HG03135 (cell line): ENCODE data around the gene DPEP1.
"Not testable (repeated sequence)": the region's sequence is repeated elsewhere in the genome, so short reads cannot be mapped to it uniquely, and the experiment has no call there.

Experiments
- ATAC-seq: cut with Tn5 transposase; IDR thresholded peaks from one replicate; pipeline ENCODE4 v1.9.1; 2021; ENCODE audit warnings: mild to moderate bottlenecking, moderate library complexity; ENCODE audit not compliant: unreplicated experiment

DPEP1 gene

DNA sequence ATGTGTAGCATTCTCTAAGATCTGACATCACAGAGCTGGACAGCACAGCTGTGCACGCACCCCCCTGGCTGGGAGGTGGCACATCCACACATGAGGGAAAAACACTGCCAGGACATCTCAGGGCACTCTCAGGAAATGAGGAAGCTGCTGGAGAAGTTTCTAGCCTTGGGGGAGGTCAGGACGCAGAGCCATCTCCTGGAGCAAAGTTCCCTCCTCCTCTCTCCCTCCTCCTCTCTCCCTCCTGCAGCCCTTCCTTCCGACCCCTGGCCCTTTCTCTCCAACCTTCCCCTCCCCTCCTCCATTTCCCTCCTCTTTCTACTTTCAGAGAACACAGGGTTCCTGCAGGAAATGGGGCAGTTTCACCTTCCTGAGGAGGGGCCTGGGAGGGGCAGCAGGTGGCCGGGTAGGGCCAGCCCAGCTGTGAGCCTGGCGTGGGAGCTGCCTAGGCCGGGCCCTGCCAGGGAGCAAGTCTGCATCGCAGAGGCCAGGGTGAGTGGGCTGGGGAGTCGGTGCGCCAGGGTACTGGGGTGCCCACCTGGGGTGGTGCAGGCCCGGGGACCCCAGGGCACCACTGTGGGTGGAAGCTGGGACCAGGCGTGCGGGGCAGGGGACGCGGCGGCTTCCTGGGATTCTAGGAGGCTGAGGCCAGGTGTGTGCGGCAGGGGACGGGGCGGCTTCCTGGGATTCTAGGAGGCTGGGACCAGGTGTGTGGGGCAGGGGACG is at the start of gene DPEP1:
Gene DPEP1 (plus strand): TSS at position 412 of the 723 bp plus-strand sequence. CDS start 16,769 bp downstream, outside the sequence.
- no peak for ATAC-seq

DNA sequence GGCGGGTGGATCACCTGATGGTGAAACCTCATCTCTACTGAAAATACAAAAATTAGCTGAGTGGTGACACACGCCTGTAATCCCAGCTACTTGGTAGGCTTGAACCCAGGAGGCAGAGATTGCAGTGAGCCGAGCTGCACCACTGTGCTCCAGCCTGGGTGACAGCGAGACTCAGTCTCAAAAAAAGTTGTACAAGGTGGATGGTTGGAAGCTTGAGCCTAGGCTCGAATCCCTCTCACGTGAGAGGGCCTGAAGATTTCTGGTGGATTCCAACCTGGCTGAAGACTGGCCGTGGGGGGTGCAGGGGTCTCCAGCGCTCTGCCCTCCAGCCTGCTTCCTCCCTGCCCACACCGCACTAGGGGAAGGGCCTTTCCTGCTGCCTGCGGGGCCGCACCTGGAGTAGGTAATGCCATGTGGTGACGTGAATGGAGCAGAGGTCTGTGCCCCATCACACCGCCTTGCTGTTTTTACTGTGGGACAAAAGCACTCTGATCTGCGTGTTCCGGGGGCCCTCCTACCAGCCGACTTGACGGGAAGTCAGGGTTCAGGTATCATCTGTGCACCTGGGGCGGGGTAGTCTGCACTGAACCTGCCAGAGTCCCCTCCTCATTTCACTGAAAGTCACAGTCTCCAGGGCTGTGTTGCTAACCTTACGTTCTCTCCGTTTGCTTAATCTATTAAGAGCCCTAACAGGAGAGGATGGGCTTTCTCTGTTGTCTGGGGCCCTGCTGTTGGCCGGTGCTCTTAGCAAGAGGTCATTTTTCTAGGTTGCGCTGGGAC is 48.8 kb upstream of the DPEP1 start:
- no peak for ATAC-seq

DNA sequence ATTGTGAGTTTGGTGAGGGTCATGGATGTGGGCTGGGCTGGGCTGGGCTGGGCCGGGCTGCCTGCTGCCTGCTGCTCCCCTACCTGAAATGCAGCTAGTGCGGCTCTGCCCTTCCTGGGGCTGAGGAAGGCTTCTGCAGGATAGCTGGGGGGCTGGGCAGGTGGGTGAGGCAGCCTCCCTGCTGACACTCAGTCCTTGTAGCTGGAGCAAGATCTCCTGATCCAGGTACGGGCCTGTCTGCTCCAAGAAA is 48.3 kb upstream of the DPEP1 start:
- no peak for ATAC-seq

DNA sequence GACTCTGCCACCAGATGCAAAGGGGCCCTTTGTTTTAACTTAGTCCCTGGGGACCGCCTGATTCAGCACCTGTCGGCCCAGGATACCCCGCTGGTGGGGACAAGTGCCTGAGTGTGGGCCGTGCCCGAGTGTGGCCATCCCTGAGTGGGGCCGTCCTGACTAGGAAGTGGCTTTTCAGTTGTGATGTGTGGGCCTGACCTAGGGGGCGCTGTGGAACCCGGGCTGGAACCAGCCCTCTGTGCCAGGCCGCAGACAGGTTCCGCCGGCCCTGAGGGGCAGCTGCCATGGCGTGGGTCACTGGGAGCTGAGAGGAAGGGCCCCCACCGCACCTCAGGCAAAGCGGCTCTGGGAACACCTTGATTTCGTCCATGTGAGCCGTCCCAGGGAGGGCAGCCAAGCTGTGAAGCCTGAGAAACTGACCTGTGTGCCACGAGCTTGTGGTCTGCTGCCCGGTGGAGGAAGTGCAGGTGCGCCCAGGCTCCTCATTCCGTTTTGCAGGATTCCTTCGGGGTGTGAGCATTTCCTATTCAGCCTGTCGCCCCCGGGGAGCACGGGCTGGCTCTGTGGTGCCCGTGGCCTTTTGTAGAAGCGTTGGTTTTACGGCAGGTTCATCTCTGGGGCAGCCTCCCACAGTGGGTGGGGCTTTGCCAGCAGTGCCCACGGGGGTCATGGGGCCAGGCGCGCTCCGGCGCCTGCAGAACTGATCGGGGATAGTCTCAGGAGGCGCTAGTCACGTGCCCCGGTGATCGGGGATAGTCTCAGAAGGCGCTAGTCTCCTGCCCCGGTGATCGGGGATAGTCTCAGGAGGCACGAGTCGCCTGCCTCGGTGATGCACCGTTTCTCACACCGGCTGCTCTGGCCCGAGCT is 47.7 kb upstream of the DPEP1 start:
- ATAC-seq = no peak

DNA sequence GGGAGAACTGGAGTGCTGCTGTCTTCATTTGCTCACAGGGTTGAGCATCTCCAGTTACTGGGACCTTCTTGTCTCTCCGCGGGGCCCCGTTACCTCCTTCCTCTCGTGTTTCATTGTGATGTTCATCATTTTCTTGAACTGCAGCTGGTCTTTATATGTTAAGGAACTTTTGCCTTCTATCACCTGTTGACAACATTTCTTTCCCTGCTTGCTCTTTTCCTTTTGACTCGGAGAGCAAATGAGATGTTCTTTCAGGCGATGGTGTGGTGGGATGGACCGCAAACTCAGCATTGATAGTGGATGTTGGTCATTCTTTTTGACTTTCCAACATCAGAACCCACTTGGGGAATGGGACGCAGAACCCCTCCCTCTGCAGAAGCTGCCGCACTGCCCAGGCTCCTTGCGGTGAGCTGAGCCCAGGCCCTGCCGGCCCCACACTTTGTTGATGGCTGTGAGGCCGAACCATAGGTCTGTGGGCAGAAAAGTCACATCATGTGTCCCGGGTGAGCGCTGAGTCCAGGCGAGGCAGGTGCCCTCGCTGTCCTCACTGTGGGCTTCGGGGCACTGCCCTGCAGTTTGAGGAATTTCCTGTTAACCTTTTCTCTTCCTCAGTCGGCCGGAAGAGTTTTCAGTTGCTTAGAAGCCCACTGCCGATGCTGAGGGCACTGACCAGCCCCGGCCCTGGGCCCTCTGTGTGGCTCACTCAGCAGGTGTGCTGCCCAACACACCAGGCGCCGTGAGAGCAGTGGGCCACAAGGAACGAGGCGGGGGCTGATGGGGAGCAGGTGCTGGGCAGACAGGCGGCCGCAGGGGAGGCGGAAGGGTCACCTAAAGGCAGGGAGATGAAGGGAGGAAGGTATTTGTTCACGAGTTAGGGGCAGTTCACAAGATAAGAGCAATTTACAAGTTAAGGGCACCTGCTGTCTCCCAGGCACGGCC is 45.5 kb upstream of the DPEP1 start:
- no peak for ATAC-seq

DNA sequence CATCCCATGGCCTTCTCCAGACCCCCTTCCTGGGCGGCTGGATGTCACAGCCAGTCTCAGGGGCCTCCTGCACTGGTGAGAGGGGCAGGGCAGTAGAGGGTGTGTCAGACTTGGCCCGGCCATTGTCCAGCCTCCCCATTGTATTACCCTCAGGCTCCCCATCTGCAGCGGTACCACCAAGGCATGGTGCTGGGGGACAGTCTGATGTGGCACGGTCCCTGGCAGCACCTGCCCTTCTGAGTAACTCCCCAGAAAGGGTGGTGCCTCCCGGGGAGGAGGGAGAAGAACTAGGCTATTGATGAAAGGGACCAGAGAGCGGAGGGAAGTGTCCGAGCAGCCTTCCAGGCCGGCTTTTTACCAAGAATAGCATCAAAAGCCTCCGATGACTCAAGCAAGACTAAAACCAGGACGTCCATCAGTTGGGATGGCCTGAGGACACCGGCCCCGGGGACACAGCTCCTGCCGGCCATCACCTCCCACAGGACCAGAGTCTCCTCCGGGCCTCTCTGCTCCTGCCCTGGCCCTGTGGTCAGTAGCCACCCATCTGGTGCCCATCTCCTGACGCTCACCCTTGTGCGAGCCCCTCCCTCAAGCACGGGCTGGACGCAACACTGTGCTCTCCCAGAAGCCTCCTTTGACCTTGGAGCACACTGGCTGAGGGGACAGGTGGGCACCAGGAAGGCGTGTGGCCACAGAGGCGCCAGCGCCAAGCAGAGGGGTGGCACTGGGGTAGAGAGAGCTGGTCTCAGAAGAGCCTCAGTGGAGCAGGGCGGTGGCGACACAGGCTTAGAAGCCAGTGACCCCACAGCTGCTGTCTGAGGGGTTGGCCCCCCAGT is 43.7 kb upstream of the DPEP1 start:
- ATAC-seq = no peak

DNA sequence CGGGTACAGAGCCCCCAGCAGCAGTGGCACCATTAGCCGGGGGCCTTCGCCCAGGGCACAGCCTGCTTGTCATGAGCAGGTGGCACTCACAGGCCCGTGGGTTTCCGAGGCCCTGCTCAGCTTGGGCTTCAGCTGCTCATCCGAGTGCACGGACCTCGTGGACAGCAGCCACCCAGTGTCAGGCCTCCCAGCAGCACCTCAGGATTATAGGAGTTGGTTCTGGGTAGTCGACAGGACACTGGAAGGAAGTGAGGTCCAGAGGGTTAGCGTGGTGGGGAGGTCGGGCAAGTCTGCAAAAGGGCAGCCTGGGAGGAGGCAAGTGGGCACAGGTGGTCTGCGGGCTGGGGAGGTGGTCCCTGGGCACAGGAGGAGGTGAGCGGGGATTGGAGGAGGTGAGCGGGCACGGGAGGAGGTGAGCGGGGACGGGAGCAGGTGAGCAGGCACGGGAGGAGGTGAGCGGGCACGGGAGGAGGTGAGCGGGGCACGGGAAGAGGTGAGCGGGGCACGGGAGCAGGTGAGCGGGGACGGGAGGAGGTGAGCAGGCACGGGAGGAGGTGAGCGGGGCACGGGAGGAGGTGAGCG is 43.0 kb upstream of the DPEP1 start:
- no peak for ATAC-seq

DNA sequence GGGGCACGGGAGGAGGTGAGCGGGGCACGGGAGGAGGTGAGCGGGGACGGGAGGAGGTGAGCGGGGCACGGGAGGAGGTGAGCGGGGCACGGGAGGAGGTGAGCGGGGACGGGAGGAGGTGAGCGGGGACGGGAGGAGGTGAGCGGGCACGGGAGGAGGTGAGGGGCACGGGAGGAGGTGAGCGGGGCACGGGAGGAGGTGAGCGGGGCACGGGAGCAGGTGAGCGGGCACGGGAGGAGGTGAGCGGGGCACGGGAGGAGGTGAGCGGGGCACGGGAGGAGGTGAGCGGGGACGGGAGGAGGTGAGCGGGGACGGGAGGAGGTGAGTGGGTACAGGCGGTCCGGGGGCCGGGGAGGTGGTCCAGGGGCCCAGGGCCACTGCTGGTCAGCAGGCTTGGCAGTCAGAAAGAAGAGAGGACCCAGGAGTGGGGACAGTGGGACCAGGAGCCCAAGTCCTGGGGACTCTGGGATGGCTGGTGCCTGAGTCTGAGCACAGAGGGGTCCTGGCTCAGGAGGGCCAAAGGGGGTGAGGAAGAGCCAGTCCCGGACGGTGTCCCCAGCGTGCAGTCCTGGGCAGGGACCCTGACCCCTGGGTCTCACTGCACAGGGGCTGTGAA is 42.4 kb upstream of the DPEP1 start:
- not testable (repeated sequence) for ATAC-seq

DNA sequence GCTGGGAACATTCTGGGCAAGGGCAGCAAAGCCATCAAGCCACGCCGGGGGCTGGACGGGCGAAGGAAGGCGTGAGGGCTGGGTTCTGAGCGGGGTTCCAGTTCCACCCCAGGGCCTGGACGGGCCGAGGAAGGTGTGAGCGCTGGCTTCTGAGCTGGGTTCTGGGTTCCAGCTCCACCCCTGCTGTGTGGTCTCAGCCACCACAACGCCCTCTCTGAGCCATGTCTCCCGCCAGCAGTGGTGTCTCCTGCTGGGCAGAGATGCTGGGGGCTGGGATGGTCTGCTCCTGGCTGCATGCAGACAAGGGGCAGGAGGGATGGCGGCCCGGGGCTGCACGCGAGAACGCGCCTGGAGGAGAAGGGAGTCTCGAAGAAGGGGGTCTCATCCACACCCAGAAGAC is 41.8 kb upstream of the DPEP1 start:
- no peak for ATAC-seq

DNA sequence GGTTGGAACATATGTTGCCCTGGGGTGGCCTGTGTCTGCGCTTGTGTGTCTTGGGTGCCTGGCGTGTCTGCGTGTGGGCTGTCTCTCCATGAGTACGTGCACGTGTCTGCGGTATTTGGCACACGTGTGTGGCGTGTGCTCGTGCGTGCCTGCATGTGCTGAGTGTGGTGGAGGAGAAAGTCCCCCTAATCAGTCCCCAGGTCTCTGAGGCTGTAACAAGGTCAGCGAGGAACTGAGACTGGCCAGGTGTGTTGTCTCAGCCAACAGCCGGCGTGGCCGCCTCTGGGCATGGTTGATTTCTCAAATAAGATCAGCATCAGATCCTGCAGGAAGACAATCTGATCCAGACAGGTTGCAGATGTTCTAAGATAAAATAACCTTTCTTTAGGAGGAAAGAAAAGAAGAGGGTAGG is 41.4 kb upstream of the DPEP1 start:
- no peak for ATAC-seq

DNA sequence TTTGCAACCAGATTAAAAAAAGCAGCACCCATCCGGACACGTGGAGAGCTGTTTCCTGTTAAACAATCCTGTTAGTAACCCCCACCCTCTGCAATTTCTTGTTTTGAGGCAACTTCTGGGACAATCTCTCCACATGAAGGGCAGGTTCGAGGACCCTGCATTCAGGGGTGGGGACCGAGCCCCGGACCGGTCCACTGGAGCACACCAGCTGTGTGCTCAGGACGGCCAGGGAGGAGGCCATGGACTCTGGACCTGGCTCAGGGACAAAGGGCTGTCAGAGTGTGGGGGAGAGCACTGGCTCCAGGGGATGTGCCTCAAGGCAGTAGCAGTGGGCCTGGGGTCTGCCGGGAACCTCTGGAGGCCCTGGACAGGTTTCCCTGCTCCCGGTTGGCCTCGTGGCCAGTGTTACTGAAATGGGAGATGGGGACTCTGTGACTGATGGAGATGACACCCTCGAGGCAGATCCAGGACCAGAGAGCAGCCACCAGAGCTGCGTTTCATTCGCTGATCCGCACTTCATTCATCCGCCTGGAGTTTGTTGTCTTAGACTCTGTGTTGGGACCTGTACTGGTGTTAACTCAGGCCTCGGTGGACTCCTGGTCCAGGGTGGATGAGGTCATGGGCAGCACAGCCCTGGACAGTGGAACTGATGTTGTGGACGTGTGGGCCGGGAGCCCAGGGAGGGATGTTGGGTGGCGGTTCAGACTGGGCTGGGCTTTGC is 40.8 kb upstream of the DPEP1 start:
- no peak for ATAC-seq

DNA sequence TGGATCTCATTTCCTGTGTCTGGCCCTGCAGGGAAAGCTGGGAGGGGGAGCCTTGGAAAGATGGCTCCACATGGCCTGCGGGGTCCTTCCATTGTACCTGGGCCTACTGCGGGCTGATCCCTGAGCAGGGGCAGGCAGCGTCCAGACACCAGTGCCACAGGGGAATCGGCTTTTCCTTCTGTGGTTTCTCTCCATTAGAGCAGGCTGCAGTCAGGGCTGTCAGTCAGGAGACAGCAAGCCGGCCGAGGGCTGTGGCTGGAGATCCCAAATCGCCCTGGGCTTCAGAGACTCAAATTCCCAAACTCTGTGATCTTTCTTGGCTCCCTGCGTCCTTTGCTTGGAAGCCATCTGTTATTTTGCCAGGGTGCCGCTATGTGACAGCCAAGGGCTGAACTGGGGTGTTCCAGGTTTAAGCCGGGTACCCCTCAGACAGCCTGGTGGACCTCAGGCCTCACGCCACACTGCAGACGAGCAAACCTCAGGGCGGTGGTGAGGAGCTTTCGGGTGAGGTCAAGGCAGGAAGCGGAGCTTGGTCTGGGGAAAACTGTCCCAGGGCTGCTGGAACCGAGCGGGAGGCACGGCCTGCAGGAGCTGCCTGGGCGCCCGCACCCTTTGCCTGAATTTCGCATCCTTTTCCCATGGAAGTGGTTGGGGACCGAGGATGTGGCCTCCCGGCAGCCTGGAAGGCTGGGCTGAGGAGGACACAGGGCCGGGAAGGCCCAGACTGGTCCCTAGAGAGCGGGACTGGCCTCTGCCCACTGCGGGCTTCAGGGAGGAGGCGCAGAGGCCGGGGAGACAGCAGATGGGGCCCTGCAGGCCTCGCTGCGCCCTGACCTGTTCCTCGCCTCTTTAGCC is 39.4 kb upstream of the DPEP1 start:
- no peak for ATAC-seq

DNA sequence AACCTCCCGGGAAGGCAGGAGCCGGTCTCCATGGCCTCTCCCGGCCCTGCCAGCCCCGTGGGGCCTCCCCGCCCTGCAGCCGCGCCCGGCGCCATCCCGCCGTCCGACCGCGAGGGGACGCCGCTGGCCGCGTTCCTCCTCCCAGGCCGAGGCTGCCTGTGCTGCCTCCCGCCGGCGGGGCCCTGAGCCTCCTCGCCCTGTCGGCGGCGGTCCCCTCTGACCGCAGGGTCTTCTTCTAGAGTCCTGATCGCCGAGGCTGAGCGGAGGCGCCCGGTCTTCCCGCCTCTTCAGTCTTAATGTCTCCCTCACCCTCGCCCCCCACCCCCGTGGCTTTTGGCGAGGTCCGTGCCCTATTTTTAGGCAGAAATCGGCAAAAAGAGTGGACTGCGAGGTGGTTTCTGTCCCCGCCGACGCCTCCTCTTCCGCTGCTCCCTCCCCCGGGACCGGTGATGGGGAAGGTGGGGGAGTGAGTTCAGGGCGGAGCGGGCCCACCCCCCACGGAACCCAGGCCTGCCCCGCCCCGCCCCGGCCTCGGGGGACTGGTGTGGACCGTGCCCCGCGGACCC is 38.7 kb upstream of the DPEP1 start:
- ATAC-seq = no peak

DNA sequence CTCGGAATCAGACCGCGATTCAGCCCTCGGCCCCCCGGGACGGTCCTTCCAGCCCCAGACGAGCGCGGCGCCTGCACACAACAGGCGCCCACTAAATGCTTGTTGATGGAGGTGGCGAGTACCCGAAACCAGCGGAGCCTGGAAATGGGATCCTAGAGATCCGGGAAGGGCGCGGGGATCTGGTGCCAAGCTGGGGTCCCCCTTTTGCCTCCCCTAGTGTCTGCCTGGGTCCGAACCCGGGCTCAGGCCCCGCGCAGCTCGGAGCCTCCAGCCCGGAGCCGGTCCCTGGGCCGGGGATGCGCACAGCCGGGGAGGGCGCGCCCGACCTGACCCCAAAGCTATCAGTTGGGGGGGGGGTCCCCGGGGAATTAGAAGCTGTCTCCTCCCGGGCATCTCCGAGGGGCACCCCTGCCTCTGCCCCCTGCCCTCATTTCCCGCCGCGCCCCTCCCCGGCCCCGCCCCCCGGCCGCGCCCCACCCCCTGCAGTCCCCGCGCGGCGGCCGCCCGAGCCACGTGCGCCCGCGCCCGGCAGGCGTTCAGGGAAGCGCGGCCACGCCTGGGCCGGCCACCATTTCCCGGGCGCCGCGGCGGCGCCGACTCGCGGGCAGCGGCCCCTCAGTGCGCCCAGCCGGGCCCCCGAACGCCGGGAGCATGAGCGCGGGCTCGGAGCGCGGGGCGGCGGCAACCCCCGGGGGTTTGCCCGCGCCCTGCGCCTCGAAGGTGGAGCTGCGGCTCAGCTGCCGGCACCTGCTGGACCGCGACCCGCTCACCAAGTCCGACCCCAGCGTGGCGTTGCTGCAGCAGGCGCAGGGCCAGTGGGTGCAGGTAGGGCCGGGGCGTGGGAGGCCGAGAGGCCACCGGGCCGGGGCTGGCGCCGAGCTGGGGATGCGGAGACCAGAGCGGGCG is 37.9 kb upstream of the DPEP1 start, which contains the start of gene CPNE7:
Gene CPNE7 (plus strand): TSS at position 512 of the 906 bp plus-strand sequence. CDS start 140 bp downstream, at position 652.
- no peak for ATAC-seq

DNA sequence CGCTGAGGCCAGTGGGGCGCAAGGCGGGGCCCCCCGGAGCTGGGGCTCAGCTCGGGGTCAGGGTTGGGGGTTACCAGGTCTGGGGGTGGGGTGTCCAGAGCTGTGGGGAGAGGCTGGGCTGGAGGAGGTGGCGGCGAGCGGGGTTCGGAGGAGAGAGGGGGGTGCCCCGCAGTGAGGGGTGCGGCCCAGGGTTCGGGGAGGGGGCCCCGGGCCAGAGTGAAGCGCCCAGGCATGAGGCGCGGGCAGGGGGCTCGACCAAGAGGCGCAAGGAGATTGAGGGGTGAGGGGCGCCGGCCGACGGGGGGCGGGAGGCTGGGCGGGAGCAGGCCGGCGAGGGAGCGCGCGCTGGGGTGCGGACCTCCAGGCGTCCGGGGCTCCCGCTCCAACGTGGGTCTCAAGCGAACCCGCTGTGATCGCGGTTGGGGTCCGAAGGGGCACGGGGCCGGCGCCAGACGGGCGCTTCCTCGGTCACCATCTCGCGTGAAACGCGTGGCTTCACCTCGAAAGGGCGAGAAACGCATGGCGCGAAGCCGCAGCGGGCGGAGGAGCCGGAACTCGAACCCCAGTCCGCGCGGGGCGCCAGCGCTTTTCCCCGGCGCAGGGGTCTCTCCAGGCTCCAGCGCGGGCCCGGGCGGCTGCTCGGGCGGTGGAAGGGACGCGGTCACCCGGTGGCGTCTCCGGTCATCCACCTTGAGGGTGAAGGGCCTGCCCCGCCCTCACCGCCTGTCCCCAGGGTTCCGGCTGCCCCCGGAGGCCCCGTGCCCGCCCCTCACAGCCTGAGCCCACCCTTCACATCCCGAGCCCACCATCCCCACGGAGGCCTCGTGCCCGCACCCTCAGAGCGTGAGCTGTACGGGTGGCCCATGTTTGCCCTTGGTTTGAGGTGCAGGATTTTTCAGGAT is 37.0 kb upstream of the DPEP1 start:
- no peak for ATAC-seq
